Esophagus muscularis mucosa (tissue), 3 donors: ENCODE results near the gene RAPGEF1.

ENCODE experiments used
- POLR2A ChIP-seq: fragments of 450-650 bp; IDR thresholded peaks from one replicate; pipeline ENCODE4 v1.6.1; 2017; ENCODE audit warnings: antibody characterized with exemption, moderate library complexity, mild to moderate bottlenecking, low read depth
- POLR2AphosphoS5 ChIP-seq, 2 donors: sonication (generic); formaldehyde crosslinking; IDR thresholded peaks; one replicate each; pipeline ENCODE4 v1.6.1; 2017; ENCODE audit warnings: antibody characterized with exemption in 2 of 2
- TF ChIP-seq, protein P1 (sequence below), 3 experiments: fragments of 200-600 bp in 2 of 3; fragments of 450-650 bp in 1 of 3; sonication (generic) in 2 of 3; IDR thresholded peaks; one replicate each; pipeline ENCODE4 v1.5.1; 2017 to 2019; ENCODE audit warnings: antibody characterized with exemption in 3 of 3, mild to moderate bottlenecking in 2 of 3, moderate library complexity in 1 of 3

DNA sequence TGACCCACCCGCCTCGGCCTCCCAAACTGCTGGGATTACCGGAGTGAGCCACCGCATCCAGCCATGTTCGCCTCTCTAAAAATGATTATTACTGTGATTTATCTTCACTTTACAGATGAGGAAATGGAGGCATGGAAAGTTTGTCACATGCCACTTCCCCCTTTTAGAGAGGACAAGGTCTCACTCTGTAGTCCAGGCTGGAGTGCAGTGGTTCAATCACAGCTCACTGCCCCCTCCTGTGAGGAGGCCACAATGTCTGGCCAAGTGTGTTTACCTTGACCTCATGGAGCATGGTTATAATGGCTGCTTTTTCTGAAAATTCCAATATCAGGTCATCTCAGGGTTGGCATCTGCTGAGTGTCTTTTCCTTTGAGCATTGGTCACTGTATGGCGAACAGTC lies 187.8 kb downstream of the RAPGEF1 start:
- TF ChIP-seq, protein P1, sequence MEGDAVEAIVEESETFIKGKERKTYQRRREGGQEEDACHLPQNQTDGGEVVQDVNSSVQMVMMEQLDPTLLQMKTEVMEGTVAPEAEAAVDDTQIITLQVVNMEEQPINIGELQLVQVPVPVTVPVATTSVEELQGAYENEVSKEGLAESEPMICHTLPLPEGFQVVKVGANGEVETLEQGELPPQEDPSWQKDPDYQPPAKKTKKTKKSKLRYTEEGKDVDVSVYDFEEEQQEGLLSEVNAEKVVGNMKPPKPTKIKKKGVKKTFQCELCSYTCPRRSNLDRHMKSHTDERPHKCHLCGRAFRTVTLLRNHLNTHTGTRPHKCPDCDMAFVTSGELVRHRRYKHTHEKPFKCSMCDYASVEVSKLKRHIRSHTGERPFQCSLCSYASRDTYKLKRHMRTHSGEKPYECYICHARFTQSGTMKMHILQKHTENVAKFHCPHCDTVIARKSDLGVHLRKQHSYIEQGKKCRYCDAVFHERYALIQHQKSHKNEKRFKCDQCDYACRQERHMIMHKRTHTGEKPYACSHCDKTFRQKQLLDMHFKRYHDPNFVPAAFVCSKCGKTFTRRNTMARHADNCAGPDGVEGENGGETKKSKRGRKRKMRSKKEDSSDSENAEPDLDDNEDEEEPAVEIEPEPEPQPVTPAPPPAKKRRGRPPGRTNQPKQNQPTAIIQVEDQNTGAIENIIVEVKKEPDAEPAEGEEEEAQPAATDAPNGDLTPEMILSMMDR (IDR thresholded peaks at IDR 0.05) = no peak
- TF ChIP-seq POLR2A (no peak), POLR2AphosphoS5 (IDR thresholded peaks at IDR 0.05) (no peak)
